SU-DHL-6 (cell line): ENCODE results near the gene SMARCA4.

Experiments
- H2AFZ ChIP-seq: fragments of 200-600 bp; sonication (generic); 2 replicates; pipeline ENCODE4 v1.6.1; 2014; ENCODE audit warnings: low read depth, mild to moderate bottlenecking, moderate library complexity, mixed read lengths, antibody characterized with exemption, low read length; ENCODE audit not compliant: severe bottlenecking
- H3F3A ChIP-seq: fragments of 200-600 bp; shearing (Covaris generic); 2 replicates; pipeline ENCODE4 v1.6.0; 2016; ENCODE audit warnings: antibody characterized with exemption, mild to moderate bottlenecking; ENCODE audit not compliant: insufficient read depth
- H3K27ac ChIP-seq: fragments of 200-600 bp; sonication (generic); 2 replicates; pipeline ENCODE4 v1.5.1; 2016; ENCODE audit warnings: low read depth, mild to moderate bottlenecking, low read length, moderate library complexity, mixed read lengths
- H3K27me3 ChIP-seq: fragments of 200-600 bp; sonication (generic), shearing (Covaris generic); 2 replicates; pipeline ENCODE4 v1.6.0; 2014; ENCODE audit warnings: mild to moderate bottlenecking, low read length
- H3K36me3 ChIP-seq: fragments of 200-600 bp; sonication (generic); 2 replicates; pipeline ENCODE4 v1.6.1; 2014; ENCODE audit warnings: mild to moderate bottlenecking, low read length, mixed read lengths
- H3K4me2 ChIP-seq: fragments of 300-600, 200-600 bp; shearing (Covaris generic), sonication (generic); 2 replicates; pipeline ENCODE4 v1.6.0; 2014; ENCODE audit warnings: low read length, low read depth, mild to moderate bottlenecking; ENCODE audit not compliant: poor library complexity, severe bottlenecking
- H3K4me3 ChIP-seq: fragments of 200-600 bp; sonication (generic); 2 replicates; pipeline ENCODE4 v1.5.1; 2014; ENCODE audit warnings: antibody characterized with exemption, low read length, mild to moderate bottlenecking, mixed read lengths; ENCODE audit not compliant: insufficient read depth, poor library complexity, severe bottlenecking
- H3K79me2 ChIP-seq: fragments of 200-600 bp; sonication (generic); 2 replicates; pipeline ENCODE4 v1.6.1; 2014; ENCODE audit warnings: mild to moderate bottlenecking, low read length, moderate library complexity; ENCODE audit not compliant: insufficient read depth
- H3K9ac ChIP-seq: fragments of 200-600 bp; sonication (generic); 2 replicates; pipeline ENCODE4 v1.7.0; 2014; ENCODE audit warnings: mild to moderate bottlenecking, low read length
- H3K9me2 ChIP-seq: fragments of 200-600 bp; sonication (generic); replicated peaks from 2 replicates; pipeline ENCODE4 v1.6.1; 2014; ENCODE audit warnings: low read length; ENCODE audit not compliant: insufficient read depth
- H3K9me3 ChIP-seq: fragments of 200-600 bp; sonication (generic); 2 replicates; pipeline ENCODE4 v1.6.1; 2014; ENCODE audit warnings: low read length, mixed read lengths; ENCODE audit not compliant: insufficient read depth
- H4K20me1 ChIP-seq: fragments of 200-600 bp; sonication (generic); 2 replicates; pipeline ENCODE4 v1.6.1; 2014; ENCODE audit warnings: low read depth, mild to moderate bottlenecking, antibody characterized with exemption, low read length, moderate library complexity, mixed read lengths
- CTCF ChIP-seq: fragments of 200-600 bp; sonication (generic); IDR thresholded peaks from one replicate; pipeline ENCODE4 v1.5.1; 2017; ENCODE audit warnings: antibody characterized with exemption, mild to moderate bottlenecking, low read length, moderate library complexity; ENCODE audit not compliant: insufficient read depth, poor library complexity, severe bottlenecking
- EZH2phosphoT487 ChIP-seq: fragments of 200-600 bp; sonication (generic), shearing (Covaris generic); conservative IDR thresholded peaks from 2 replicates; pipeline ENCODE4 v1.6.1; 2018; ENCODE audit warnings: mild to moderate bottlenecking, antibody characterized with exemption, low read length, moderate library complexity, mixed read lengths

The SMARCA4 gene

GRCh38 chr19:11020982-11021759, 60.3 kb downstream of the SMARCA4 start:
- H3F3A ChIP-seq: no peaks in the 10 kb centered on the region
- no peaks in the 10 kb centered on the region for H3K27me3 ChIP-seq
- peaks cover 4% of the 10 kb centered on the region; the same call in 1 of the 2 replicates for H3K79me2 ChIP-seq
- H4K20me1 ChIP-seq: no peaks in the 10 kb centered on the region; the same call in 1 of the 2 replicates
- no peak overlapping the region for H3K9ac ChIP-seq
- H3K9me3 ChIP-seq: no peaks in the 10 kb centered on the region
- no peaks in the 10 kb centered on the region for H3K9me2 ChIP-seq
- no peak overlapping the region for H3K4me3 ChIP-seq
- H3K27ac ChIP-seq: no peak overlapping the region
- TF ChIP-seq CTCF: no peak
- no peak for TF ChIP-seq EZH2phosphoT487
- no peak overlapping the region for H3K4me2 ChIP-seq
- H2AFZ ChIP-seq: no peak overlapping the region
- H3K36me3 ChIP-seq: peaks cover 10% of the 10 kb centered on the region; the same call in 1 of the 2 replicates

GRCh38 chr19:11021760-11022144, 60.9 kb downstream of the SMARCA4 start:
- TF ChIP-seq CTCF (no peak), EZH2phosphoT487 (no peak)
- H3K9me2 ChIP-seq: no peaks in the 10 kb centered on the region
- H2AFZ ChIP-seq: no peak overlapping the region
- H4K20me1 ChIP-seq: no peaks in the 10 kb centered on the region; the same call in 1 of the 2 replicates
- peaks cover 3% of the 10 kb centered on the region; the same call in 1 of the 2 replicates for H3K79me2 ChIP-seq
- H3K9ac ChIP-seq: no peak overlapping the region
- no peaks in the 10 kb centered on the region for H3K9me3 ChIP-seq
- no peak overlapping the region for H3K4me2 ChIP-seq
- H3K27ac ChIP-seq: no peak overlapping the region
- H3F3A ChIP-seq: no peaks in the 10 kb centered on the region
- H3K4me3 ChIP-seq: no peak overlapping the region
- H3K27me3 ChIP-seq: no peaks in the 10 kb centered on the region
- H3K36me3 ChIP-seq: peaks cover 7% of the 10 kb centered on the region; the same call in 1 of the 2 replicates

- H3F3A ChIP-seq: no peaks in the 10 kb centered on the region
- H3K79me2 ChIP-seq: no peaks in the 10 kb centered on the region
- no peaks in the 10 kb centered on the region; the same call in 1 of the 2 replicates for H4K20me1 ChIP-seq
- H3K4me2 ChIP-seq: no peak overlapping the region
- H3K9ac ChIP-seq: no peak overlapping the region
- H2AFZ ChIP-seq: no peak overlapping the region
- no peaks in the 10 kb centered on the region for H3K27me3 ChIP-seq
- H3K36me3 ChIP-seq: peaks cover 15% of the 10 kb centered on the region
- no peak overlapping the region for H3K4me3 ChIP-seq
- no peak overlapping the region for H3K27ac ChIP-seq
- no peaks in the 10 kb centered on the region for H3K9me2 ChIP-seq
- TF ChIP-seq EZH2phosphoT487 (no peak), CTCF (no peak)
- H3K9me3 ChIP-seq: no peaks in the 10 kb centered on the region
These were observed 62.2 kb downstream of the SMARCA4 start for GRCh38 chr19:11023016-11023415.
